HepG2 (cell line): ENCODE measurements around the gene PLSCR4. TPM values are rescaled to one million over a fixed set of nuclear protein-coding genes. Genes with fewer than 3 reads are reported as not detected.

Experiments used
- AGO2 ChIP-seq: fragments of 200-400 bp; formaldehyde crosslinking; optimal IDR thresholded peaks from 2 replicates; pipeline ENCODE3; 2017; ENCODE audit warnings: mild to moderate bottlenecking, low read depth, low read length, moderate library complexity
- BCL6 ChIP-seq: IDR thresholded peaks from 2 replicates; pipeline ENCODE4 v1.6.1; 2016; ENCODE audit warnings: missing genetic modification reagents, missing compliant biosample characterization
- CEBPG ChIP-seq: IDR thresholded peaks from 2 replicates; pipeline ENCODE4 v1.6.1; 2016
- CHD4 ChIP-seq: fragments of 200-600 bp; sonication (generic); IDR thresholded peaks from 2 replicates; pipeline ENCODE4 v1.7.0; 2017; ENCODE audit warnings: mild to moderate bottlenecking, low read length, borderline replicate concordance
- DNMT3B ChIP-seq: conservative IDR thresholded peaks from 2 replicates; pipeline ENCODE4 v1.6.1; 2016; ENCODE audit warnings: missing biosample characterization, control low read depth
- GATAD2A ChIP-seq: IDR thresholded peaks from 2 replicates; pipeline ENCODE4 v1.6.1; 2016
- GPN1 ChIP-seq: sonication (generic); formaldehyde crosslinking; IDR thresholded peaks from 2 replicates; pipeline ENCODE4 v1.5.1; 2020; ENCODE audit warnings: missing genetic modification reagents, borderline replicate concordance
- IRF2 ChIP-seq: IDR thresholded peaks from 2 replicates; pipeline ENCODE4 v1.6.1; 2018; ENCODE audit warnings: missing genetic modification reagents, missing compliant biosample characterization
- MED1 ChIP-seq: sonication (generic); formaldehyde crosslinking; IDR thresholded peaks from 2 replicates; pipeline ENCODE4 v1.4.0; 2020; ENCODE audit warnings: missing genetic modification reagents
- MTF1 ChIP-seq: sonication (generic); formaldehyde crosslinking; IDR thresholded peaks from 2 replicates; pipeline ENCODE4 v1.5.0; 2020; ENCODE audit warnings: missing genetic modification reagents
- MZF1 ChIP-seq: sonication (generic); formaldehyde crosslinking; IDR thresholded peaks from 2 replicates; pipeline ENCODE4 v1.8.1; 2023; ENCODE audit warnings: mild to moderate bottlenecking, missing genetic modification reagents, borderline replicate concordance
- SOX5 ChIP-seq: IDR thresholded peaks from 2 replicates; pipeline ENCODE4 v1.6.1; 2016; ENCODE audit warnings: borderline replicate concordance
- SYNCRIP ChIP-seq: fragments of 200-400 bp; formaldehyde crosslinking; IDR thresholded peaks from 2 replicates; pipeline ENCODE4 v1.6.1; 2018; ENCODE audit warnings: mild to moderate bottlenecking, low read depth, low read length; ENCODE audit not compliant: insufficient read depth
- THYN1 ChIP-seq: sonication (generic); formaldehyde crosslinking; IDR thresholded peaks from 2 replicates; pipeline ENCODE4 v1.8.1; 2023; ENCODE audit warnings: low read depth, mild to moderate bottlenecking, moderate library complexity, missing genetic modification reagents, borderline replicate concordance
- ZFP1 ChIP-seq: IDR thresholded peaks from 2 replicates; pipeline ENCODE4 v1.6.1; 2016
- ZNF12 ChIP-seq: sonication (generic); formaldehyde crosslinking; IDR thresholded peaks from 2 replicates; pipeline ENCODE4 v1.5.0; 2020; ENCODE audit warnings: missing genetic modification reagents
- ZNF326 ChIP-seq: sonication (generic); formaldehyde crosslinking; IDR thresholded peaks from 2 replicates; pipeline ENCODE4 v1.4.0; 2020; ENCODE audit warnings: missing genetic modification reagents, borderline replicate concordance
- ZNF484 ChIP-seq: sonication (generic); formaldehyde crosslinking; IDR thresholded peaks from 2 replicates; pipeline ENCODE4 v1.5.1; 2020; ENCODE audit warnings: mild to moderate bottlenecking, low read depth, missing genetic modification reagents, borderline replicate concordance
- ZNF558 ChIP-seq: sonication (generic); formaldehyde crosslinking; IDR thresholded peaks from 2 replicates; pipeline ENCODE4 v1.9.0; 2022; ENCODE audit warnings: mild to moderate bottlenecking, missing genetic modification reagents, borderline replicate concordance
- ZNF589 ChIP-seq: sonication (generic); formaldehyde crosslinking; conservative IDR thresholded peaks from 2 replicates; pipeline ENCODE4 v1.8.0; 2022; ENCODE audit warnings: mild to moderate bottlenecking, moderate library complexity, missing genetic modification reagents
- polyA plus RNA-seq, 8 experiments: library from polyadenylated mRNA; depleted of rRNA in 3 of 8; stranded (reverse) in 7 of 8; unstranded in 1 of 8; fragments of >200 nt; fragmentation: Illumina TruSeq in 4 of 8; extraction: Trizol in 4 of 8; gene quantifications; 2 replicates each; pipeline versions ENCODE4 v1.2.1 to v1.2.3, GENCODE V29; 2011 to 2016; ENCODE audit warnings: low read depth in 4 of 8, missing spikeins in 1 of 8, mixed read lengths in 1 of 8; ENCODE audit not compliant: insufficient read depth in 1 of 8
- total RNA-seq, 5 experiments: library from RNA; depleted of rRNA; stranded (reverse); fragments of >200 nt; fragmentation: Illumina TruSeq; extraction: Trizol; gene quantifications; 2 replicates each; pipeline ENCODE4 v1.2.3, GENCODE V29; 2016; ENCODE audit warnings: low read depth in 1 of 5
- TF ChIP-seq, protein P1 (sequence below): sonication (generic); formaldehyde crosslinking; IDR thresholded peaks from 2 replicates; pipeline ENCODE4 v1.5.1; 2020; ENCODE audit warnings: mild to moderate bottlenecking, missing genetic modification reagents, borderline replicate concordance
- TF ChIP-seq, protein P2 (sequence below): sonication (generic); formaldehyde crosslinking; IDR thresholded peaks from 2 replicates; pipeline ENCODE4 v1.4.0; 2020; ENCODE audit warnings: missing genetic modification reagents, borderline replicate concordance
- TF ChIP-seq, protein P3 (sequence below): sonication (generic); formaldehyde crosslinking; IDR thresholded peaks from 2 replicates; pipeline ENCODE4 v1.8.0; 2022; ENCODE audit warnings: missing genetic modification reagents, mild to moderate bottlenecking, inconsistent platforms, borderline replicate concordance

The PLSCR4 gene
- total and polyA plus RNA-seq, 2 of the 13 experiments (the other 11 are each of a cell fraction or from before 2014, with no cell fraction given), result 1.5 to 59.0 TPM

DNA sequence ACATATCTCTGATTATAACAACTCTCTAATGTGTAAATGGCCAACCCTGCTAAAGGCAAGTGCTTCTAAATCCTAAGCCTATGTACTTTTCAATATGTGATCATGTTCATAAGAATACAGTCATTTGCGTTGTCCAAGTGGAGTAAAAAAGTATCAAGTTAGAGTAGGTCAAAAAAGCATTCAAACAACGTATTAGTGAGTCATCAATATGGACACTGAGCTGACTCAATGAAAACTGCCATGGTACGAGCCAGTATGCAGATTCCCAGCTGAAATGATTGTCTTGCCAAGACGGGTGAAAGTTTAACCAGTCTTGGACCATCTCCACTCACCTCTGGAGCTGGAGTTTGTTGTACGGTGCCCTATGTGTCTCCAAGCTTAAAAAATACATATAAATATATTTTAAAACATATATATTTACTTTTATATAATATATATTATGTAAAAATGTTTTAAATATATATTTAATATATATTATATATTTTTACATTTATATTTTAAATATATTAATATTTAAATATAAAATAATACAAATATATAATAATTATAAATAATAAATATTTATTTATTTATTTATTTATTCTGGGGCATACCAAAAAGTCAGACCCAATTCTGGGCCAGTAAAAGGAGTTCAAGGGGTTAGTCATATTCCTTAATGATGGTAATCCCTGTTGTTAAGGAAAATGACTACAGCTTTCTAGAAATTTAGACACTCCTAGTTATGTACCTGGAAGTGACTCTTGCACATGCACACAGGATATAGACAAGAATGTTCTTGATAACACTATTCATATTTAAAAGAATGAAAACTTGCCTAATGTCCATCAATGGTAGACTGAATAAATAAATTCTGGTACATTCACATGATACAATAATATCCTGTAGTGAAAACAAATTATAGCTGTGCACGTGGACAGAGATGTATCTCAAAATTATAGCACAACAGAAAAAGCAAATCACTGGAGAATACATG, 27.2 kb downstream of the PLSCR4 start (continued):
- no peak for TF ChIP-seq ZNF558 (CRISPR knock-in tag)
- TF ChIP-seq ZNF326 (CRISPR knock-in tag), result no peak
- TF ChIP-seq MZF1 (CRISPR knock-in tag), result no peak
- no peak for TF ChIP-seq CHD4
- no peak for TF ChIP-seq DNMT3B (CRISPR knock-in tag)
- no peak for TF ChIP-seq ZNF589 (CRISPR knock-in tag)
- no peak for TF ChIP-seq ZFP1
- no peak for TF ChIP-seq THYN1 (CRISPR knock-in tag)
- peak; percentile 45; the same call in 1 of the 2 replicates for TF ChIP-seq SOX5 (CRISPR knock-in tag)
- TF ChIP-seq, protein P1, sequence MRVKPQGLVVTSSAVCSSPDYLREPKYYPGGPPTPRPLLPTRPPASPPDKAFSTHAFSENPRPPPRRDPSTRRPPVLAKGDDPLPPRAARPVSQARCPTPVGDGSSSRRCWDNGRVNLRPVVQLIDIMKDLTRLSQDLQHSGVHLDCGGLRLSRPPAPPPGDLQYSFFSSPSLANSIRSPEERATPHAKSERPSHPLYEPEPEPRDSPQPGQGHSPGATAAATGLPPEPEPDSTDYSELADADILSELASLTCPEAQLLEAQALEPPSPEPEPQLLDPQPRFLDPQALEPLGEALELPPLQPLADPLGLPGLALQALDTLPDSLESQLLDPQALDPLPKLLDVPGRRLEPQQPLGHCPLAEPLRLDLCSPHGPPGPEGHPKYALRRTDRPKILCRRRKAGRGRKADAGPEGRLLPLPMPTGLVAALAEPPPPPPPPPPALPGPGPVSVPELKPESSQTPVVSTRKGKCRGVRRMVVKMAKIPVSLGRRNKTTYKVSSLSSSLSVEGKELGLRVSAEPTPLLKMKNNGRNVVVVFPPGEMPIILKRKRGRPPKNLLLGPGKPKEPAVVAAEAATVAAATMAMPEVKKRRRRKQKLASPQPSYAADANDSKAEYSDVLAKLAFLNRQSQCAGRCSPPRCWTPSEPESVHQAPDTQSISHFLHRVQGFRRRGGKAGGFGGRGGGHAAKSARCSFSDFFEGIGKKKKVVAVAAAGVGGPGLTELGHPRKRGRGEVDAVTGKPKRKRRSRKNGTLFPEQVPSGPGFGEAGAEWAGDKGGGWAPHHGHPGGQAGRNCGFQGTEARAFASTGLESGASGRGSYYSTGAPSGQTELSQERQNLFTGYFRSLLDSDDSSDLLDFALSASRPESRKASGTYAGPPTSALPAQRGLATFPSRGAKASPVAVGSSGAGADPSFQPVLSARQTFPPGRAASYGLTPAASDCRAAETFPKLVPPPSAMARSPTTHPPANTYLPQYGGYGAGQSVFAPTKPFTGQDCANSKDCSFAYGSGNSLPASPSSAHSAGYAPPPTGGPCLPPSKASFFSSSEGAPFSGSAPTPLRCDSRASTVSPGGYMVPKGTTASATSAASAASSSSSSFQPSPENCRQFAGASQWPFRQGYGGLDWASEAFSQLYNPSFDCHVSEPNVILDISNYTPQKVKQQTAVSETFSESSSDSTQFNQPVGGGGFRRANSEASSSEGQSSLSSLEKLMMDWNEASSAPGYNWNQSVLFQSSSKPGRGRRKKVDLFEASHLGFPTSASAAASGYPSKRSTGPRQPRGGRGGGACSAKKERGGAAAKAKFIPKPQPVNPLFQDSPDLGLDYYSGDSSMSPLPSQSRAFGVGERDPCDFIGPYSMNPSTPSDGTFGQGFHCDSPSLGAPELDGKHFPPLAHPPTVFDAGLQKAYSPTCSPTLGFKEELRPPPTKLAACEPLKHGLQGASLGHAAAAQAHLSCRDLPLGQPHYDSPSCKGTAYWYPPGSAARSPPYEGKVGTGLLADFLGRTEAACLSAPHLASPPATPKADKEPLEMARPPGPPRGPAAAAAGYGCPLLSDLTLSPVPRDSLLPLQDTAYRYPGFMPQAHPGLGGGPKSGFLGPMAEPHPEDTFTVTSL (CRISPR knock-in tag), result no peak
- TF ChIP-seq CEBPG (CRISPR knock-in tag), result no peak
- no peak for TF ChIP-seq GPN1 (CRISPR knock-in tag)
- peak; percentile 38; the same call in 1 of the 2 replicates for TF ChIP-seq GATAD2A (CRISPR knock-in tag)
- TF ChIP-seq, protein P2, sequence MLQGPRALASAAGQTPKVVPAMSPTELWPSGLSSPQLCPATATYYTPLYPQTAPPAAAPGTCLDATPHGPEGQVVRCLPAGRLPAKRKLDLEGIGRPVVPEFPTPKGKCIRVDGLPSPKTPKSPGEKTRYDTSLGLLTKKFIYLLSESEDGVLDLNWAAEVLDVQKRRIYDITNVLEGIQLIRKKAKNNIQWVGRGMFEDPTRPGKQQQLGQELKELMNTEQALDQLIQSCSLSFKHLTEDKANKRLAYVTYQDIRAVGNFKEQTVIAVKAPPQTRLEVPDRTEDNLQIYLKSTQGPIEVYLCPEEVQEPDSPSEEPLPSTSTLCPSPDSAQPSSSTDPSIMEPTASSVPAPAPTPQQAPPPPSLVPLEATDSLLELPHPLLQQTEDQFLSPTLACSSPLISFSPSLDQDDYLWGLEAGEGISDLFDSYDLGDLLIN (CRISPR knock-in tag), result no peak
- TF ChIP-seq AGO2, result no peak
- no peak for TF ChIP-seq MTF1 (CRISPR knock-in tag)
- no peak for TF ChIP-seq ZNF484 (CRISPR knock-in tag)
- TF ChIP-seq IRF2 (CRISPR knock-in tag), result peak; percentile 60; the same call in 1 of the 2 replicates
- TF ChIP-seq, protein P3, sequence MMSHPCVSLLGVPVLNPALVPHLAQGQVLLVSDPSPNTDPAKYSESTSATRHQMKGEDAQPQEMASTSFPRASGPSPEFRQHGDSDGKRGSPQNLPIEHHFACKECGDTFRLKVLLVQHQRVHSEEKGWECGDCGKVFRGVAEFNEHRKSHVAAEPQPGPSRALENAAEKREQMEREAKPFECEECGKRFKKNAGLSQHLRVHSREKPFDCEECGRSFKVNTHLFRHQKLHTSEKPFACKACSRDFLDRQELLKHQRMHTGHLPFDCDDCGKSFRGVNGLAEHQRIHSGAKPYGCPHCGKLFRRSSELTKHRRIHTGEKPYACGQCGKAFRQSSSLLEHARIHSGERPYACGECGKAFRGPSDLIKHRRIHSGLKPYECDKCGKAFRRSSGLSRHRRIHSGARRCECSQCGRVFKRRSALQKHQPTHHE (CRISPR knock-in tag), result no peak
- TF ChIP-seq MED1 (CRISPR knock-in tag), result 0 out of 2 replicates have a peak, but pooled peaks have one; percentile 16
- TF ChIP-seq SYNCRIP, result no peak
- TF ChIP-seq ZNF12 (CRISPR knock-in tag), result no peak
- 0 out of 2 replicates have a peak, but pooled peaks have one; percentile 10 for TF ChIP-seq BCL6 (CRISPR knock-in tag)
